ENCODE measurements around the gene SRMS.
A peak's percentile ranks its signal among the peaks of the same experiment; 100 is the strongest.
"Not testable (repeated sequence)": the region's sequence is repeated elsewhere in the genome, so short reads cannot be mapped to it uniquely, and the experiment has no call there.

The SRMS gene

GRCh38 chr20:63578224-63579016, 30.9 kb upstream of the SRMS start:
- DNase-seq = no peak

- no peak for DNase-seq
Observed at GRCh38 chr20:63577317-63577894, 29.9 kb upstream of the SRMS start.

- no peak for DNase-seq
Observed at GRCh38 chr20:63576311-63576710, 28.8 kb upstream of the SRMS start.

- no peak for DNase-seq
Observed at GRCh38 chr20:63574829-63575743, 27.5 kb upstream of the SRMS start.

- peak; percentile 58 for DNase-seq
Observed at GRCh38 chr20:63574156-63574828, 26.7 kb upstream of the SRMS start, which contains the start of gene HELZ2. TSS of gene HELZ2 (minus strand) at chr20:63574239. CDS start at chr20:63572385, 1,854 bp downstream.

- no peak for DNase-seq
Observed at GRCh38 chr20:63573647-63574131, 26.1 kb upstream of the SRMS start.

- no peak for DNase-seq
Observed at GRCh38 chr20:63572788-63573646, 25.5 kb upstream of the SRMS start.

GRCh38 chr20:63572071-63572787, 24.7 kb upstream of the SRMS start:
- DNase-seq = no peak

- not testable (repeated sequence) for DNase-seq
Observed at GRCh38 chr20:63571087-63571478, 23.5 kb upstream of the SRMS start.

GRCh38 chr20:63570281-63571086, 22.9 kb upstream of the SRMS start:
- DNase-seq = no peak

- peak; percentile 8 for DNase-seq
Observed at GRCh38 chr20:63568986-63569949, 21.7 kb upstream of the SRMS start.

GRCh38 chr20:63568170-63568981, 20.8 kb upstream of the SRMS start:
- no peak for DNase-seq

- no peak for DNase-seq
Observed at GRCh38 chr20:63567386-63568169, 20.0 kb upstream of the SRMS start.

- no peak for DNase-seq
Observed at GRCh38 chr20:63567136-63567385, 19.5 kb upstream of the SRMS start.

GRCh38 chr20:63566395-63567135, 19.0 kb upstream of the SRMS start:
- no peak for DNase-seq

- no peak for DNase-seq
Observed at GRCh38 chr20:63565699-63566335, 18.3 kb upstream of the SRMS start.
